Mesenchymal stem cell (in vitro differentiated cells and primary cell): ENCODE data around the gene FMNL1.

ENCODE experiments used
- DNase-seq: peaks from one replicate; pipeline ENCODE4 v3.0.0-alpha.2; 2013
- H2AFZ ChIP-seq: one replicate; pipeline ENCODE4 v1.6.1; 2013; ENCODE audit warnings: low read depth, mild to moderate bottlenecking, control low read depth, inconsistent platforms, low read length, moderate library complexity
- H2AK5ac ChIP-seq: 2 replicates; pipeline ENCODE4 v1.6.1; 2013; ENCODE audit warnings: low read length, moderate library complexity, mild to moderate bottlenecking, inconsistent platforms; ENCODE audit not compliant: severe bottlenecking
- H2BK120ac ChIP-seq: one replicate; pipeline ENCODE4 v1.6.1; 2013; ENCODE audit warnings: low read depth, mild to moderate bottlenecking, inconsistent platforms, low read length, moderate library complexity
- H2BK12ac ChIP-seq, 2 experiments: one replicate each; pipeline ENCODE4 v1.6.1; 2013; ENCODE audit warnings: inconsistent platforms in 2 of 2, low read length in 2 of 2, mild to moderate bottlenecking in 2 of 2, moderate library complexity in 2 of 2, control low read depth in 1 of 2
- H2BK15ac ChIP-seq: one replicate; pipeline ENCODE4 v1.6.1; 2013; ENCODE audit warnings: mild to moderate bottlenecking, low read depth, inconsistent platforms; ENCODE audit not compliant: poor library complexity, severe bottlenecking
- H2BK5ac ChIP-seq: 2 replicates; pipeline ENCODE4 v1.6.1; 2013; ENCODE audit warnings: low read depth, mild to moderate bottlenecking, low read length, control low read depth, inconsistent platforms; ENCODE audit not compliant: poor library complexity, severe bottlenecking
- H3K14ac ChIP-seq, 2 experiments: one replicate each; pipeline ENCODE4 v1.6.1; 2013; ENCODE audit warnings: inconsistent platforms in 2 of 2, low read length in 2 of 2, control low read depth in 1 of 2, mild to moderate bottlenecking in 1 of 2, moderate library complexity in 1 of 2
- H3K18ac ChIP-seq, 2 experiments: one replicate each; pipeline ENCODE4 v1.6.1; 2013; ENCODE audit warnings: inconsistent platforms in 2 of 2, low read length in 2 of 2, control low read depth in 1 of 2, low read depth in 1 of 2, mild to moderate bottlenecking in 1 of 2
- H3K23ac ChIP-seq, 2 experiments: one replicate each; pipeline ENCODE4 v1.6.1; 2013; ENCODE audit warnings: inconsistent platforms in 2 of 2, low read length in 2 of 2, mild to moderate bottlenecking in 2 of 2, moderate library complexity in 2 of 2, control low read depth in 1 of 2
- H3K27ac ChIP-seq: 2 replicates; pipeline ENCODE4 v1.5.1; 2013; ENCODE audit warnings: mild to moderate bottlenecking, moderate library complexity, low read length, control low read depth, inconsistent platforms; ENCODE audit not compliant: poor library complexity, severe bottlenecking
- H3K27me3 ChIP-seq, 2 experiments: 2 replicates each; pipeline versions ENCODE4 v1.6.1 to v1.7.0; 2013; ENCODE audit warnings: low read length in 2 of 2, mild to moderate bottlenecking in 2 of 2, moderate library complexity in 2 of 2, control low read depth in 1 of 2, inconsistent platforms in 1 of 2; ENCODE audit not compliant: control insufficient read depth in 1 of 2, insufficient read depth in 1 of 2
- H3K36me3 ChIP-seq, 2 experiments: 2 replicates each; pipeline versions ENCODE4 v1.6.1 to v1.7.0; 2013; ENCODE audit warnings: low read length in 2 of 2, control low read depth in 1 of 2, inconsistent platforms in 1 of 2, low read depth in 1 of 2, mild to moderate bottlenecking in 1 of 2; ENCODE audit not compliant: insufficient read depth in 2 of 2, control insufficient read depth in 1 of 2
- H3K4ac ChIP-seq, 2 experiments: one replicate each; pipeline ENCODE4 v1.6.1; 2013; ENCODE audit warnings: inconsistent platforms in 2 of 2, low read length in 2 of 2, mild to moderate bottlenecking in 2 of 2, moderate library complexity in 2 of 2, control low read depth in 1 of 2, low read depth in 1 of 2
- H3K4me1 ChIP-seq: 2 replicates; pipeline ENCODE4 v1.6.1; 2013; ENCODE audit warnings: low read depth, low read length, control low read depth; ENCODE audit not compliant: control insufficient read depth, insufficient read depth
- H3K4me2 ChIP-seq: 2 replicates; pipeline ENCODE4 v1.6.1; 2013; ENCODE audit warnings: low read length, mild to moderate bottlenecking, inconsistent platforms; ENCODE audit not compliant: poor library complexity, severe bottlenecking
- H3K4me3 ChIP-seq, 2 experiments: 2 replicates each; pipeline versions ENCODE4 v1.5.1 to v1.7.0; 2013; ENCODE audit warnings: low read length in 2 of 2, mild to moderate bottlenecking in 2 of 2, control low read depth in 1 of 2, low read depth in 1 of 2; ENCODE audit not compliant: insufficient read depth in 1 of 2
- H3K79me1 ChIP-seq: replicated peaks from 2 replicates; pipeline ENCODE4 v1.6.1; 2013; ENCODE audit warnings: mild to moderate bottlenecking, control low read depth, low read length, inconsistent platforms; ENCODE audit not compliant: poor library complexity, severe bottlenecking
- H3K9ac ChIP-seq: 2 replicates; pipeline ENCODE4 v1.7.0; 2013; ENCODE audit warnings: mild to moderate bottlenecking, low read length, moderate library complexity
- H3K9me3 ChIP-seq: 2 replicates; pipeline ENCODE4 v1.7.0; 2013; ENCODE audit warnings: mild to moderate bottlenecking, low read length; ENCODE audit not compliant: control insufficient read depth
- H4K8ac ChIP-seq: one replicate; pipeline ENCODE4 v1.6.1; 2013; ENCODE audit warnings: inconsistent platforms, mild to moderate bottlenecking, low read length, moderate library complexity
- H4K91ac ChIP-seq: one replicate; pipeline ENCODE4 v1.6.1; 2013; ENCODE audit warnings: mild to moderate bottlenecking, low read length, inconsistent platforms
- WGBS: methylation state at CpG from one replicate; pipeline ENCODE4 v1.1.7; 2013; ENCODE audit warnings: mixed read lengths; 5-methylcytosine and 5-hydroxymethylcytosine counted together

The FMNL1 gene

GRCh38 chr17:45284176-45285140, 62.8 kb downstream of the FMNL1 start:
- Histone ChIP-seq H3K9me3 (no peaks in the 10 kb centered on the region), H2AFZ (no peak overlapping the region), H3K36me3 (peaks cover 72 to 81% of the 10 kb centered on the region in 2 experiments), H4K91ac (peak overlapping the region; percentile 52), H3K18ac (peak overlapping the region in 1 of 2 experiments; percentile 14), H3K4me3 (no peak overlapping the region), H3K23ac (no peak overlapping the region), H3K79me1 (peaks cover 11% of the 10 kb centered on the region), H2BK15ac (no peak overlapping the region), H3K14ac (no peak overlapping the region), H2BK120ac (no peak overlapping the region), H2BK5ac (peak overlapping the region; percentile 9), H3K27me3 (no peaks in the 10 kb centered on the region), H3K4ac (peak overlapping the region in 1 of 2 experiments; percentile 0), H3K9ac (no peak overlapping the region), H4K8ac (no peak overlapping the region), H3K4me2 (no peak overlapping the region), H3K4me1 (peaks cover 40% of the 10 kb centered on the region), H2BK12ac (peak overlapping the region; percentile 18 to 21), H2AK5ac (no peak overlapping the region), H3K27ac (peak overlapping the region; percentile 77)
- DNase-seq: no peak
- 92% methylated on average over 21 of the region's 21 CpGs for WGBS

- H2BK15ac ChIP-seq: no peak overlapping the region
- H3K27ac ChIP-seq: no peak overlapping the region
- no peak overlapping the region for H2AK5ac ChIP-seq
- H2BK12ac ChIP-seq: no peak overlapping the region
- H3K27me3 ChIP-seq: no peaks in the 10 kb centered on the region
- peaks cover 47% of the 10 kb centered on the region for H3K4me1 ChIP-seq
- no peaks in the 10 kb centered on the region for H3K9me3 ChIP-seq
- peaks cover 8% of the 10 kb centered on the region for H3K79me1 ChIP-seq
- H3K4me2 ChIP-seq: no peak overlapping the region
- H2BK120ac ChIP-seq: no peak overlapping the region
- H3K23ac ChIP-seq: no peak overlapping the region
- H3K18ac ChIP-seq: no peak overlapping the region
- WGBS: over 99% methylated on average over 5 of the region's 5 CpGs
- H2BK5ac ChIP-seq: no peak overlapping the region
- DNase-seq: no peak
- H4K91ac ChIP-seq: no peak overlapping the region
- H3K4ac ChIP-seq: no peak overlapping the region
- H3K36me3 ChIP-seq: peaks cover 81 to 85% of the 10 kb centered on the region in 2 experiments
- H2AFZ ChIP-seq: no peak overlapping the region
- H3K9ac ChIP-seq: no peak overlapping the region
- H3K14ac ChIP-seq: no peak overlapping the region
- no peak overlapping the region for H3K4me3 ChIP-seq
- no peak overlapping the region for H4K8ac ChIP-seq
Observed at GRCh38 chr17:45286286-45286685, 64.6 kb downstream of the FMNL1 start.

- Histone ChIP-seq H2BK5ac (no peak overlapping the region), H3K4ac (no peak overlapping the region), H3K27ac (peak overlapping the region; percentile 41), H3K36me3 (peaks cover 71 to 85% of the 10 kb centered on the region in 2 experiments), H4K8ac (no peak overlapping the region), H3K9ac (no peak overlapping the region), H3K27me3 (no peaks in the 10 kb centered on the region), H2AFZ (no peak overlapping the region), H3K79me1 (peaks cover 8% of the 10 kb centered on the region), H2BK120ac (no peak overlapping the region), H3K18ac (no peak overlapping the region), H3K9me3 (no peaks in the 10 kb centered on the region), H4K91ac (no peak overlapping the region), H3K4me1 (peaks cover 53% of the 10 kb centered on the region), H3K4me3 (peak overlapping the region in 1 of 2 experiments; percentile 6), H3K23ac (no peak overlapping the region), H3K4me2 (no peak overlapping the region), H2BK12ac (no peak overlapping the region), H2BK15ac (no peak overlapping the region), H2AK5ac (no peak overlapping the region), H3K14ac (no peak overlapping the region)
- no peak for DNase-seq
- 88% methylated on average over 10 of the region's 10 CpGs for WGBS
Observed at GRCh38 chr17:45287526-45288500, 66.1 kb downstream of the FMNL1 start.
